ENCODE data around the gene WBP1L. TPM values are rescaled to one million over a fixed set of nuclear protein-coding genes. Genes with fewer than 3 reads are reported as not detected.
"Not testable (repeated sequence)": the region's sequence is repeated elsewhere in the genome, so short reads cannot be mapped to it uniquely, and the experiment has no call there.

WBP1L gene
- 10 to 100 TPM; 23.9 to 24.6 TPM for total RNA-seq

GRCh38 chr10:102743588-102744373, at the start of gene WBP1L:
Gene WBP1L, plus strand, starts transcription at chr10:102743948. Its CDS starts 106 bp downstream, at chr10:102744054.
- Mint-ChIP-seq H3K36me3 (peaks cover 7% of the 10 kb centered on the region), H3K9me3 (ENCODE audit: low read depth) (no peaks in the 10 kb centered on the region), H3K27ac (peak within 1 kb of the TSS; percentile 90), H3K27me3 (no peaks in the 10 kb centered on the region), H3K4me1 (peaks cover 44% of the 10 kb centered on the region), H3K4me3 (peak within 1 kb of the TSS; percentile 96)
- DNase-seq: peak; percentile 97
- peak; percentile 97 for ATAC-seq
- CTCF ChIA-PET: interaction anchor here (0.9 to 3.2 kb wide), 11 partner anchors 9 to 590 kb away, joined by 3 to 17 read pairs (median 4); partner anchors contain the start of genes ARL3, SFXN2 and SUFU

- CTCF ChIA-PET: interaction anchor here (1.3 kb wide), 1 partner anchor 25 kb away, joined by 3 read pairs; no protein-coding TSS in a partner anchor
- H3K4me1 Mint-ChIP-seq, H3K27ac Mint-ChIP-seq: not testable (repeated sequence)
These were observed 48.3 kb upstream of the WBP1L start for GRCh38 chr10:102695401-102695800.

GRCh38 chr10:102696736-102697135, 47.0 kb upstream of the WBP1L start:
- Mint-ChIP-seq H3K4me1 (peaks cover 4% of the 10 kb centered on the region), H3K27me3 (no peaks in the 10 kb centered on the region), H3K36me3 (peaks cover 38% of the 10 kb centered on the region), H3K9me3 (ENCODE audit: low read depth) (no peaks in the 10 kb centered on the region), H3K4me3 (no peak overlapping the region), H3K27ac (no peak overlapping the region)
- CTCF ChIA-PET: interaction anchor here (1.3 kb wide), 1 partner anchor 27 kb away, joined by 3 read pairs; no protein-coding TSS in a partner anchor
- DNase-seq (no peak), ATAC-seq (no peak)

More at GRCh38 chr10:102695401-102695800, 48.3 kb upstream of the WBP1L start:
- H3K9me3 Mint-ChIP-seq (ENCODE audit: low read depth); DNase-seq; H3K27me3 Mint-ChIP-seq; ATAC-seq; H3K4me3 Mint-ChIP-seq: not testable (repeated sequence)
- peaks cover 34% of the 10 kb centered on the region for H3K36me3 Mint-ChIP-seq

- DNase-seq (no peak), ATAC-seq (no peak)
- H3K9me3 Mint-ChIP-seq (ENCODE audit: low read depth): no peaks in the 10 kb centered on the region
- H3K36me3 Mint-ChIP-seq: peaks cover 42% of the 10 kb centered on the region
- no peaks in the 10 kb centered on the region for H3K27me3 Mint-ChIP-seq
- H3K27ac Mint-ChIP-seq: no peak overlapping the region
- no peak overlapping the region for H3K4me3 Mint-ChIP-seq
- CTCF ChIA-PET: interaction anchor here (1.4 kb wide), 1 partner anchor 22 kb away, joined by 4 read pairs; no protein-coding TSS in a partner anchor
- peaks cover 4% of the 10 kb centered on the region for H3K4me1 Mint-ChIP-seq
These were observed 44.9 kb upstream of the WBP1L start for GRCh38 chr10:102698894-102699293.

GRCh38 chr10:102701272-102701671, 42.5 kb upstream of the WBP1L start:
- Mint-ChIP-seq H3K9me3 (ENCODE audit: low read depth) (no peaks in the 10 kb centered on the region), H3K36me3 (peaks cover 41% of the 10 kb centered on the region), H3K4me3 (no peak overlapping the region), H3K27ac (no peak overlapping the region), H3K4me1 (peaks cover 11% of the 10 kb centered on the region), H3K27me3 (no peaks in the 10 kb centered on the region)
- CTCF ChIA-PET: interaction anchor here (0.6 kb wide), 1 partner anchor 49 kb away, joined by 3 read pairs; no protein-coding TSS in a partner anchor
- ATAC-seq (no peak), DNase-seq (no peak)

GRCh38 chr10:102701796-102702195, 42.0 kb upstream of the WBP1L start:
- no peaks in the 10 kb centered on the region for H3K9me3 Mint-ChIP-seq (ENCODE audit: low read depth)
- CTCF ChIA-PET: interaction anchor here (0.6 to 1.1 kb wide), 2 partner anchors 32 to 50 kb away, joined by 3 read pairs; no protein-coding TSS in a partner anchor
- H3K4me3 Mint-ChIP-seq: no peak overlapping the region
- peaks cover 36% of the 10 kb centered on the region for H3K36me3 Mint-ChIP-seq
- H3K27ac Mint-ChIP-seq: no peak overlapping the region
- no peaks in the 10 kb centered on the region for H3K27me3 Mint-ChIP-seq
- ATAC-seq: no peak
- no peak for DNase-seq
- H3K4me1 Mint-ChIP-seq: peaks cover 12% of the 10 kb centered on the region

GRCh38 chr10:102702742-102703141, 41.0 kb upstream of the WBP1L start:
- no peak overlapping the region for H3K27ac Mint-ChIP-seq
- CTCF ChIA-PET: interaction anchor here (1.1 kb wide), 1 partner anchor 33 kb away, joined by 3 read pairs; no protein-coding TSS in a partner anchor
- H3K4me1 Mint-ChIP-seq: peaks cover 21% of the 10 kb centered on the region
- ATAC-seq (no peak), DNase-seq (no peak)
- no peaks in the 10 kb centered on the region for H3K9me3 Mint-ChIP-seq (ENCODE audit: low read depth)
- peaks cover 31% of the 10 kb centered on the region for H3K36me3 Mint-ChIP-seq
- H3K4me3 Mint-ChIP-seq: no peak overlapping the region
- H3K27me3 Mint-ChIP-seq: no peaks in the 10 kb centered on the region

- H3K4me1 Mint-ChIP-seq: peaks cover 26% of the 10 kb centered on the region
- H3K27me3 Mint-ChIP-seq: no peaks in the 10 kb centered on the region
- peaks cover 15% of the 10 kb centered on the region for H3K36me3 Mint-ChIP-seq
- H3K27ac Mint-ChIP-seq: no peak overlapping the region
- no peak overlapping the region for H3K4me3 Mint-ChIP-seq
- CTCF ChIA-PET: interaction anchor here (1.1 kb wide), 1 partner anchor 31 kb away, joined by 3 read pairs; no protein-coding TSS in a partner anchor
- no peak for DNase-seq
- no peak for ATAC-seq
- H3K9me3 Mint-ChIP-seq (ENCODE audit: low read depth): no peaks in the 10 kb centered on the region
These were observed 38.8 kb upstream of the WBP1L start for GRCh38 chr10:102704915-102705314.

GRCh38 chr10:102705531-102705930, 38.2 kb upstream of the WBP1L start:
- Mint-ChIP-seq H3K4me3 (no peak overlapping the region), H3K4me1 (peaks cover 32% of the 10 kb centered on the region), H3K9me3 (ENCODE audit: low read depth) (no peaks in the 10 kb centered on the region), H3K27ac (no peak overlapping the region), H3K27me3 (no peaks in the 10 kb centered on the region), H3K36me3 (peaks cover 15% of the 10 kb centered on the region)
- CTCF ChIA-PET: no interaction called here
- no peak for ATAC-seq
- no peak for DNase-seq

GRCh38 chr10:102710609-102711008, 33.1 kb upstream of the WBP1L start:
- CTCF ChIA-PET: interaction anchor here (1.0 to 6.4 kb wide), 9 partner anchors 11 to 127 kb away, joined by 3 to 52 read pairs (median 3); partner anchors contain the start of genes TRIM8 and WBP1L
- H3K36me3 Mint-ChIP-seq: no peaks in the 10 kb centered on the region
- peak overlapping the region; percentile 87 for H3K27ac Mint-ChIP-seq
- no peak for ATAC-seq
- no peaks in the 10 kb centered on the region for H3K27me3 Mint-ChIP-seq
- no peaks in the 10 kb centered on the region for H3K9me3 Mint-ChIP-seq (ENCODE audit: low read depth)
- peaks cover 54% of the 10 kb centered on the region for H3K4me1 Mint-ChIP-seq
- peak overlapping the region; percentile 49 for H3K4me3 Mint-ChIP-seq
- DNase-seq: peak; percentile 65

- Mint-ChIP-seq H3K36me3 (peaks cover 3% of the 10 kb centered on the region), H3K27me3 (no peaks in the 10 kb centered on the region), H3K4me1 (peaks cover 60% of the 10 kb centered on the region), H3K9me3 (ENCODE audit: low read depth) (no peaks in the 10 kb centered on the region), H3K4me3 (peak overlapping the region; percentile 80), H3K27ac (peak overlapping the region; percentile 87)
- DNase-seq (no peak), ATAC-seq (no peak)
- CTCF ChIA-PET: interaction anchor here (0.8 to 6.4 kb wide), 6 partner anchors 8 to 206 kb away, joined by 3 to 52 read pairs (median 7); partner anchors contain the start of genes CNNM2 and TRIM8
These were observed 31.7 kb upstream of the WBP1L start for GRCh38 chr10:102712089-102712488.

GRCh38 chr10:102712843-102713538, 30.8 kb upstream of the WBP1L start:
- H3K4me1 Mint-ChIP-seq: peaks cover 61% of the 10 kb centered on the region
- DNase-seq: no peak

GRCh38 chr10:102713539-102713813, 30.3 kb upstream of the WBP1L start:
- H3K36me3 Mint-ChIP-seq: peaks cover 12% of the 10 kb centered on the region
- H3K27me3 Mint-ChIP-seq: no peaks in the 10 kb centered on the region
- no peaks in the 10 kb centered on the region for H3K9me3 Mint-ChIP-seq (ENCODE audit: low read depth)
- peak overlapping the region; percentile 80 for H3K4me3 Mint-ChIP-seq
- peak overlapping the region; percentile 87 for H3K27ac Mint-ChIP-seq
- H3K4me1 Mint-ChIP-seq: peaks cover 62% of the 10 kb centered on the region
- CTCF ChIA-PET: interaction anchor here (0.6 to 6.4 kb wide), 18 partner anchors 13 to 320 kb away, joined by 3 to 52 read pairs (median 4); partner anchors contain the start of genes CNNM2, SUFU, TRIM8 and WBP1L
- no peak for DNase-seq
- ATAC-seq: peak; percentile 56

More at GRCh38 chr10:102712843-102713538, 30.8 kb upstream of the WBP1L start:
- Mint-ChIP-seq H3K9me3 (ENCODE audit: low read depth) (no peaks in the 10 kb centered on the region), H3K27me3 (no peaks in the 10 kb centered on the region), H3K36me3 (peaks cover 11% of the 10 kb centered on the region), H3K27ac (peak overlapping the region; percentile 87), H3K4me3 (peak overlapping the region; percentile 80)
- CTCF ChIA-PET: interaction anchor here (0.8 to 6.4 kb wide), 17 partner anchors 14 to 319 kb away, joined by 3 to 52 read pairs (median 4); partner anchors contain the start of genes CNNM2, SUFU, TRIM8 and WBP1L
- no peak for ATAC-seq

Measured in activated CD8-positive, alpha-beta memory T cell treated with anti-CD3 and anti-CD28 coated beads, Interleukin-2, amount 10 ng/mL, durations not matched to agents 7 days and 5 days (primary cell).